Measurements from ENCODE around the gene ESAM. TPM values are rescaled to one million over a fixed set of nuclear protein-coding genes. Genes with fewer than 3 reads are reported as not detected.

ESAM gene
- total RNA-seq, 1 donor from 2014 or later, result not detected

GRCh38 chr11:124724979-124725718, 36.9 kb downstream of the ESAM start:
- H3K4me1 Mint-ChIP-seq, result no peaks in the 10 kb centered on the region
- H3K27ac Mint-ChIP-seq, result no peak overlapping the region
- DNase-seq, result no peak
- H3K27me3 Mint-ChIP-seq, result peaks cover 48% of the 10 kb centered on the region
- H3K9me3 Mint-ChIP-seq, result no peaks in the 10 kb centered on the region
- intact Hi-C loops (cut with micrococcal nuclease), result no loop called here
- no peak overlapping the region for H3K4me3 Mint-ChIP-seq
- H3K36me3 Mint-ChIP-seq (ENCODE audit: low read depth), result no peaks in the 10 kb centered on the region

GRCh38 chr11:124722176-124722575, 39.9 kb downstream of the ESAM start:
- DNase-seq, result no peak
- no peak overlapping the region for H3K4me3 Mint-ChIP-seq
- H3K36me3 Mint-ChIP-seq (ENCODE audit: low read depth), result no peaks in the 10 kb centered on the region
- peaks cover 5% of the 10 kb centered on the region for H3K4me1 Mint-ChIP-seq
- no peaks in the 10 kb centered on the region for H3K9me3 Mint-ChIP-seq
- H3K27ac Mint-ChIP-seq, result no peak overlapping the region
- intact Hi-C loops (cut with micrococcal nuclease), result no loop called here
- peaks cover 70% of the 10 kb centered on the region for H3K27me3 Mint-ChIP-seq

GRCh38 chr11:124719534-124719933, 42.6 kb downstream of the ESAM start:
- Mint-ChIP-seq H3K27ac (no peak overlapping the region), H3K27me3 (peaks cover 77% of the 10 kb centered on the region), H3K9me3 (no peaks in the 10 kb centered on the region), H3K36me3 (ENCODE audit: low read depth) (no peaks in the 10 kb centered on the region), H3K4me1 (peaks cover 5% of the 10 kb centered on the region), H3K4me3 (no peak overlapping the region)
- intact Hi-C loops (cut with micrococcal nuclease), result no loop called here
- peak; percentile 44 for DNase-seq

GRCh38 chr11:124718801-124719200, 43.3 kb downstream of the ESAM start:
- Mint-ChIP-seq H3K27me3 (peaks cover 73% of the 10 kb centered on the region), H3K36me3 (ENCODE audit: low read depth) (no peaks in the 10 kb centered on the region), H3K9me3 (no peaks in the 10 kb centered on the region), H3K27ac (no peak overlapping the region), H3K4me1 (peaks cover 5% of the 10 kb centered on the region), H3K4me3 (no peak overlapping the region)
- intact Hi-C loops (cut with micrococcal nuclease), result no loop called here
- DNase-seq, result no peak

- DNase-seq, result peak; percentile 60
- no peaks in the 10 kb centered on the region for H3K9me3 Mint-ChIP-seq
- H3K36me3 Mint-ChIP-seq (ENCODE audit: low read depth), result no peaks in the 10 kb centered on the region
- intact Hi-C loops (cut with micrococcal nuclease), result no loop called here
- peaks cover 5% of the 10 kb centered on the region for H3K4me1 Mint-ChIP-seq
- peak overlapping the region; percentile 42 for H3K4me3 Mint-ChIP-seq
- H3K27ac Mint-ChIP-seq, result no peak overlapping the region
- peaks cover 68% of the 10 kb centered on the region for H3K27me3 Mint-ChIP-seq
Measured at GRCh38 chr11:124717786-124718651, 44.1 kb downstream of the ESAM start.

GRCh38 chr11:124717421-124717785, 44.7 kb downstream of the ESAM start:
- peaks cover 62% of the 10 kb centered on the region for H3K27me3 Mint-ChIP-seq
- H3K27ac Mint-ChIP-seq, result no peak overlapping the region
- DNase-seq, result no peak
- H3K9me3 Mint-ChIP-seq, result no peaks in the 10 kb centered on the region
- intact Hi-C loops (cut with micrococcal nuclease), result no loop called here
- H3K36me3 Mint-ChIP-seq (ENCODE audit: low read depth), result no peaks in the 10 kb centered on the region
- peaks cover 5% of the 10 kb centered on the region for H3K4me1 Mint-ChIP-seq
- H3K4me3 Mint-ChIP-seq, result peak overlapping the region; percentile 42

GRCh38 chr11:124716591-124716990, 45.5 kb downstream of the ESAM start:
- no peak for DNase-seq
- intact Hi-C loops (cut with micrococcal nuclease), result no loop called here
- no peaks in the 10 kb centered on the region for H3K9me3 Mint-ChIP-seq
- H3K4me1 Mint-ChIP-seq, result peaks cover 5% of the 10 kb centered on the region
- no peak overlapping the region for H3K4me3 Mint-ChIP-seq
- H3K36me3 Mint-ChIP-seq (ENCODE audit: low read depth), result no peaks in the 10 kb centered on the region
- no peak overlapping the region for H3K27ac Mint-ChIP-seq
- H3K27me3 Mint-ChIP-seq, result peaks cover 59% of the 10 kb centered on the region

- Mint-ChIP-seq H3K4me1 (peaks cover under 1% of the 10 kb centered on the region), H3K4me3 (no peak overlapping the region), H3K36me3 (ENCODE audit: low read depth) (no peaks in the 10 kb centered on the region), H3K9me3 (no peaks in the 10 kb centered on the region), H3K27ac (no peak overlapping the region), H3K27me3 (peaks cover 25% of the 10 kb centered on the region)
- DNase-seq, result no peak
- intact Hi-C loops (cut with micrococcal nuclease), result no loop called here
Measured at GRCh38 chr11:124712392-124712791, 49.7 kb downstream of the ESAM start.

GRCh38 chr11:124707829-124708228, 54.3 kb downstream of the ESAM start:
- DNase-seq, result no peak
- intact Hi-C loops (cut with micrococcal nuclease), result no loop called here
- H3K4me3 Mint-ChIP-seq, result no peak overlapping the region
- H3K9me3 Mint-ChIP-seq, result no peaks in the 10 kb centered on the region
- H3K27ac Mint-ChIP-seq, result no peak overlapping the region
- no peaks in the 10 kb centered on the region for H3K36me3 Mint-ChIP-seq (ENCODE audit: low read depth)
- H3K4me1 Mint-ChIP-seq, result no peaks in the 10 kb centered on the region
- peaks cover 10% of the 10 kb centered on the region for H3K27me3 Mint-ChIP-seq

Other genes starting within 250 kb of the ESAM start
- gene OR8B12, start 218.6 kb downstream of the ESAM start, total RNA-seq, result not detected in 2 replicates
- not detected in 2 replicates for gene OR8A1, start 192.3 kb downstream of the ESAM start, total RNA-seq
- gene PANX3, start 150.9 kb downstream of the ESAM start, total RNA-seq, result not detected in 2 replicates
- gene TBRG1, start 139.4 kb downstream of the ESAM start, total RNA-seq, result 31.0 and 31.6 TPM in 2 replicates
- 5.3 and 6.4 TPM in 2 replicates for gene SIAE, start 88.6 kb downstream of the ESAM start, total RNA-seq
- gene SPA17, start 88.4 kb downstream of the ESAM start, total RNA-seq, result 1.6 and 2.4 TPM in 2 replicates
- 4.4 and 5.4 TPM in 2 replicates for gene NRGN, start 22.3 kb downstream of the ESAM start, total RNA-seq
- gene VSIG2, start 10.0 kb downstream of the ESAM start, total RNA-seq, result 0.23 TPM in 1 of 2 replicates, not detected in the other
- 10.6 TPM in 2 replicates for gene MSANTD2, start 38.1 kb upstream of the ESAM start, total RNA-seq
- 6.5 and 7.7 TPM in 2 replicates for gene ROBO3, start 103.1 kb upstream of the ESAM start, total RNA-seq
- gene ROBO4, start 135.6 kb upstream of the ESAM start, total RNA-seq, result not detected in 2 replicates
- not detected in 2 replicates for gene HEPN1, start 157.0 kb upstream of the ESAM start, total RNA-seq
- not detected in 2 replicates for gene HEPACAM, start 173.8 kb upstream of the ESAM start, total RNA-seq
- 4.1 and 4.5 TPM in 2 replicates for gene CCDC15, start 191.9 kb upstream of the ESAM start, total RNA-seq